OCI-LY7 (cell line): ENCODE measurements around the gene CNKSR2.

Source experiments
- CTCF ChIP-seq: fragments of 200-600 bp; sonication (generic); conservative IDR thresholded peaks from 2 replicates; pipeline ENCODE4 v1.5.1; 2014; ENCODE audit warnings: mild to moderate bottlenecking, antibody characterized with exemption, low read length, moderate library complexity, mixed read lengths
- EZH2phosphoT487 ChIP-seq: fragments of 200-600 bp; sonication (generic); IDR thresholded peaks from 2 replicates; pipeline ENCODE4 v1.6.1; 2018; ENCODE audit warnings: low read depth, borderline replicate concordance, mild to moderate bottlenecking, mixed run types, antibody characterized with exemption, low read length, moderate library complexity, mixed read lengths

GRCh38 chrX:21655901-21656586 is 281.8 kb downstream of the CNKSR2 start:
- no peak for TF ChIP-seq CTCF
- no peak for TF ChIP-seq EZH2phosphoT487
